Measurements from ENCODE around the gene FZD8.
A peak's percentile ranks its signal among the peaks of the same experiment; 100 is the strongest.
"Not testable (repeated sequence)": the region's sequence is repeated elsewhere in the genome, so short reads cannot be mapped to it uniquely, and the experiment has no call there.

Gene FZD8

DNA sequence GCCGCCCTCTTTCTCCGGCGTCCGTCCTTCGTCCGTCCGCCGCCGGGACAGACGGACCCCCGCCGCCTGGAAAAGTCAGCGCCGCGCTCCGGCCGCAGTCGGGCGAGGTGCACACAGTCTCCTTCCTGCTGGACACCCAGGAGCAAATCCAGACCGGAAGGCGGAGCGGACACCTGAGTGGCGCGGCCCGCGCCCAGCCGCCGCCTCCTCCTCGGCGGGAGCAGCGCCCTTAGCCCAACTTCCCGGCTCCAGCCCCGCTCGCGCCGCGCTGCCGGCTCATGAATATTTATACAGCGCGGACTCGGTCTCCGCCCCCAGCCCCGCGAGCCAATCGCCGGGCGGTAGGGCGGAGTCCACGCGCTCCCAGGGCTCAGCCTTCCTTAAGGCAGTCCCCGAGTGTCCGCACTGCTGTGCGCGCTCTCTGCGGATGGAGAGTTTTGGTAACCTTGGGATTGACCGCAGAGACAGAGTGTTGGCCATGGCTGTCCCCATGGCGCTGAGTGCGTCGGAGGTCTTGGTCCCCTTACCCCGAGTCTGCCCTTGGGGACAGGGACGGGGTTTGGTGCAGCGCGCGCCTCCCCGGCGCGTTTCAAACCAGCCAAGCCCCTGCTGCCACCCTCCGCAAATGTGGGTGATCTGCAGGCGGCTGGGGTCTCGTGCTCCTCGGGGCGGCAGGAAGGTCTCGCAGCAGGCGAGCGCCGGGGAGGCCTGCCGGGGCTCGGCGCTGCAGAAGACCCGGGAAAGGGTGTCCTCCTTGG lies at the start of gene FZD8:
Gene FZD8, minus strand, starts transcription at position 262 of the 758 bp plus-strand sequence. CDS start 867 bp downstream, outside the sequence.
- Histone ChIP-seq H3K36me3 (replicated peaks) (no peaks in the 10 kb centered on the region), H3K4me1 (peaks cover 14% of the 10 kb centered on the region), H3K4me3 (peak within 1 kb of the TSS; percentile 40), H3K27me3 (ENCODE audit: low read depth) (peaks cover 37% of the 10 kb centered on the region), H3K9me3 (no peaks in the 10 kb centered on the region)
- peak; percentile 83 to 90 for DNase-seq (ENCODE audit: low spot score in 2 of 2)
- in situ Hi-C loops (cut with MboI; ENCODE audit: low sequenced_read_pairs) = no loop called here

DNA sequence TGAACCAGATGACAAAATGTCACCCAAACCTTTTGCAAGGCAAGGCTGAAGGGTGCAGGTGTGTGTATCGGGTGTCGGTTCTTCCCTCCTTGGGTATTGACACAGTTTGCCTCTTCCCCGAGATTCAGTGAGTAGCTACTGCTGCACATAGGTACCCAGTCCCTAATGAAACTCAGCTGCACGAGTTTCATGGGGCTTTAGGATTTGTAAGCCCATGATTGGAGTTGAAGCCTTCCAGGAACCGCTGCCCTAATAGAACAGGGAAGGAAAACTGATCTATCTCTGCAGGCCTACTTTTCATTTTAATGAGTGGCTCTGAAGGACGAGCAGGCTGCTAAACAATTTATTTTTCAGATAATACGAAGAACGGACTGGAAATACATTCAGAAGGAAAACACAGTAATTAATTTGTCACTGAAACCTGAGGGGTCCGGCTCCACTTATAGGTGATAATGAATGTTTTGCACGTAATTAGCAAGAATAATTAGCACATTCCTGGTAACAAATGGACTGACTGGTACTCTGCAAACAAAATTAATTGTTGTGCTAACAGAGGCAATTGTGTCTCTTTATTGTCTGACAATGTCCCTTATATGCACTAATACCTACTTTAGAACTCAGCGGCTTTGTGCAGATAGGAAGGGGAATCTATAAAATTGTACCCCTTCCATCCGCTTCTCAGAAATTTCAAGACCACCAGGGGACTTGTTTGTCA lies 49.6 kb upstream of the FZD8 start:
- Histone ChIP-seq H3K4me1 (no peaks in the 10 kb centered on the region), H3K27me3 (ENCODE audit: low read depth) (peaks cover 5% of the 10 kb centered on the region), H3K9me3 (no peaks in the 10 kb centered on the region), H3K36me3 (replicated peaks) (no peaks in the 10 kb centered on the region), H3K4me3 (no peak overlapping the region)
- in situ Hi-C loops (cut with MboI; ENCODE audit: low sequenced_read_pairs) = no loop called here
- DNase-seq (ENCODE audit: low spot score in 2 of 2) = no peak

DNA sequence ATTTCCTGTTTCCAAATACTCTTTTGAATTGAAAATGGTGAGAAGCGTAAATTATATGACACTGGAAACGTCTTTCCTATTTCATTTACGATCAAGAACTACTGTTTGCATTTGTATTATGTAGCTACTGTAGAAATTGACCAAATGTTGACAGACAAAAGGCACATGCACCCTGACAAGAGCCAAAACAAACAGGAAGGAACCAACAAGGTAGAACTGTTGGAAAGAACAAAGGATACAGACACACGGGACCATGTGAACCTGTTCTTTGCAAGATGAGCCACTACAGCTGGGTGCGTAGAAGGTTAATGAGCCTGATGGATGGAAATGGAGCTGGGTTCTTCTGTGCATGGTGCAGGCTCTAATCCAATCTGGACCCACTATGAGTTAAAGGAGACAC lies 48.4 kb upstream of the FZD8 start:
- H3K4me1 ChIP-seq = no peaks in the 10 kb centered on the region
- DNase-seq (ENCODE audit: low spot score in 2 of 2) = no peak
- no peaks in the 10 kb centered on the region for H3K9me3 ChIP-seq
- no peaks in the 10 kb centered on the region for H3K36me3 ChIP-seq (replicated peaks)
- H3K27me3 ChIP-seq (ENCODE audit: low read depth) = peaks cover 5% of the 10 kb centered on the region; the same call in 1 of the 2 replicates
- H3K4me3 ChIP-seq = no peak overlapping the region
- in situ Hi-C loops (cut with MboI; ENCODE audit: low sequenced_read_pairs) = no loop called here

DNA sequence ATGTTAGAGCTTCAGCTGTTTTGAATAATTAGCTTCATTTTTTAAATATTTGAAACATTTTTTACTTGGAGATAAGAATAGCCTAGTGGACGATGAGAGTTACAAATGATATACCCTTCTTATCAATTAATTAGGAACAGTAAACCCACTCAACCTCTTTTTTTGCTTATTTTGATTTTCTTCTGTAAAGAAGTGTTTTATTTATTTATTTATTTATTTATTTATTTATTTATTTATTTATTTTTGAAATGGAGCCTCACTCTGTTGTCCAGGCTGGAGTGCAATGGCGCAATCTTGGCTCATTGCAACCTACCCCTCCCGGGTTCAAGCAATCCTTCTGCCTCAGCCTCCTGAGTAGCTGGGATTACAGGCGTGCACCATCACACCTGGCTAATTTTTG lies 43.8 kb upstream of the FZD8 start:
- H3K36me3 ChIP-seq (replicated peaks); H3K27me3 ChIP-seq (ENCODE audit: low read depth); DNase-seq (ENCODE audit: low spot score in 2 of 2); H3K4me1 ChIP-seq; H3K4me3 ChIP-seq; H3K9me3 ChIP-seq; in situ Hi-C loops (cut with MboI; ENCODE audit: low sequenced_read_pairs): not testable (repeated sequence)

DNA sequence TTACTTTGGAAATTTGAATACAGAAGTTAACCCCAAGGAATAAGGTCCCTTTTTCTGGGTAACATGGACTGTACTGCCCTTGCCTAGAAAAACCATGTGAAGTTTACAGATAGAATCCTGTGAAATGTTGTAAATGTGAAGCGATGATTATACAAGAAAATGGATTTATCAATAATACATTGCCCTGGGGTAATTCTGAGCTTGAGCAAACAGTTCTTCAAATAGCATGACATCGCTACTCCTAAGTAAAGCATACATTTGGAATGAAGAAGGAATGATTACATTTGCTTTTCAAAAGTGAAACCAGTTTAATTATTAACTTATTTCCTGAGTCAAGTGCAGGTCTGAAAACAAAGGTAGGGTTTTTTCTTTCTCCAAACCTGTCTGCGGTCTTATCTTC lies 43.3 kb upstream of the FZD8 start:
- no peak for DNase-seq (ENCODE audit: low spot score in 2 of 2)
- no peaks in the 10 kb centered on the region for H3K9me3 ChIP-seq
- in situ Hi-C loops (cut with MboI; ENCODE audit: low sequenced_read_pairs) = no loop called here
- H3K4me3 ChIP-seq = no peak overlapping the region
- no peaks in the 10 kb centered on the region for H3K4me1 ChIP-seq
- no peaks in the 10 kb centered on the region for H3K36me3 ChIP-seq (replicated peaks)
- H3K27me3 ChIP-seq (ENCODE audit: low read depth) = no peaks in the 10 kb centered on the region

- Histone ChIP-seq H3K9me3 (no peaks in the 10 kb centered on the region), H3K27me3 (ENCODE audit: low read depth) (no peaks in the 10 kb centered on the region), H3K36me3 (replicated peaks) (no peaks in the 10 kb centered on the region), H3K4me3 (no peak overlapping the region), H3K4me1 (no peaks in the 10 kb centered on the region)
- no peak for DNase-seq (ENCODE audit: low spot score in 2 of 2)
- in situ Hi-C loops (cut with MboI; ENCODE audit: low sequenced_read_pairs) = no loop called here
Measured at GRCh38 chr10:35684586-35684985, 42.5 kb upstream of the FZD8 start.

DNA sequence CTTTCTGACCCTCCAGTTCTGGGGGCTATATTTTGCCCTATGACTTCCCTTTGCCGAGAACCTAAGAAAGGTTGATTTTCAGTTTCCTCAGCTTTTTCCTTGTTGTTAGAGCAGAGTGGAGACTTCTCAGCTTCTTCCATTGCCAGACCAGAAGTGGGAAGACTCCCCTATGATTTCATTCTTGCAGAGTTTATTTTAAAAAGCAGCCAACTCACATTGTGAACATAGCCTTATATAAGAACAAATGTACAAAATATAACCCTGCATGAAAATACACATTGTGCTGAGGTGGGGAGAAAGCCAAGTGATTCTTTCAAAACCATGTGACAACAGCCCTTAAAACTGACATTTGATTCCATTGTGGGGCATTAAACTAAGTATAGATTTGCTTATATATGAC lies 33.8 kb upstream of the FZD8 start:
- no peaks in the 10 kb centered on the region for H3K36me3 ChIP-seq (replicated peaks)
- H3K9me3 ChIP-seq = no peaks in the 10 kb centered on the region
- no peak overlapping the region for H3K4me3 ChIP-seq
- no peaks in the 10 kb centered on the region for H3K27me3 ChIP-seq (ENCODE audit: low read depth)
- in situ Hi-C loops (cut with MboI; ENCODE audit: low sequenced_read_pairs) = no loop called here
- DNase-seq (ENCODE audit: low spot score in 2 of 2) = no peak
- no peaks in the 10 kb centered on the region for H3K4me1 ChIP-seq

DNA sequence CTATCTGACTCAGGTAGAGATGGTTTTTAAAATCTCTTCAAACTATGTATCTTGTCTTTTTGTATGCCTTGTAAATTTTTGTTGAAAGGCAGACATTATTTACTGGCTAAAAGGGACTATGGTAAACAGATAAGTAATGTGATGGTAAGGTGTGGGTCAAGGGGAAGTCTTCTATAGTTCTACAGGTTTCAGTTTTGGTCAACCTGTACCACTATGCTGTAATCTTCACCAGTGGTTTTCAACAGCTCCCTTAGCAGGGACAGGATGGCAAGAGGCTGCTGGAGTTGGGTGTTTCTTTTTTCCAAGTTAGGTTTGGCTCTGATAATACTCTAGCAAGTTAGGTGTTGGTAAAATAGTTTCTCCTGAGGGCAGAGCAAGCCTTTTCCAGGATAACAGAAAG lies 32.7 kb upstream of the FZD8 start:
- Histone ChIP-seq H3K9me3 (no peaks in the 10 kb centered on the region), H3K4me1 (no peaks in the 10 kb centered on the region), H3K4me3 (no peak overlapping the region), H3K36me3 (replicated peaks) (no peaks in the 10 kb centered on the region), H3K27me3 (ENCODE audit: low read depth) (no peaks in the 10 kb centered on the region)
- in situ Hi-C loops (cut with MboI; ENCODE audit: low sequenced_read_pairs) = no loop called here
- no peak for DNase-seq (ENCODE audit: low spot score in 2 of 2)

DNA sequence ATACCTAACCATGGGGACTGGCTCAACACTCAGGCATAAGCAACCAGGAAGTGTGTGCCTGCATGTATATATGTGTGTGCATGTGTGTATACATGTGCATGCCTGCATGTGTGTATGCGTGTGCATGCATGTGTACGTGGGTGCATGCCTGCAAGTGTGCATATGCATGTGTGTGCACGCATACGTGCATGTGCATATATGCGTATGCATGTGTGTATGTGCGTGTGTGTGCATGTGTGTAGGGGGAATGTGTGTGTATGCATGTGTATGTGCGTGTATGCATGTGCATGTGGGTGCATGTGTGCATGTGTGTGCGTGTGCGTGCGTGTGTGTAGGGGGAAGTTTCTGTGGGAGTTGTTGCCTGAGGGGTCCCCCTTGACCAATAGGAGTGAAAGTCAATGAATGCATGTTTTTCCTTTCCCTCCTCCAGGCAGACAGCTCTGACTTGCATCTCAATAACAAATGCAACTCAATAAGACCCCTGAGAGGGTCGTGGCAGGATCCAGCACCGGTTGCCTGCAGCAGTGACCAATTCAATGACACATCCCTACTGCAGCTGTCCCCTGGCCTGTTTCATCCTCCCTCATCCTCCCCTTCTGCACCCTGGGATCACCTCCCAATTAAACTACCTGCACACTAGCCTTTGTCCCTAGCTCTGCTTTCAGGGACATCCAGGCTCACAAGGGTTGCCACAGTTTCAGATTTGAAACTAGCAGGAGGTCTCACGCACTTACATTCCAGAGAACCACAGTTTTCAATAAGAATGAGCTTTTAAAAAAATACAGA lies 27.0 kb upstream of the FZD8 start:
- in situ Hi-C loops (cut with MboI; ENCODE audit: low sequenced_read_pairs) = no loop called here

DNA sequence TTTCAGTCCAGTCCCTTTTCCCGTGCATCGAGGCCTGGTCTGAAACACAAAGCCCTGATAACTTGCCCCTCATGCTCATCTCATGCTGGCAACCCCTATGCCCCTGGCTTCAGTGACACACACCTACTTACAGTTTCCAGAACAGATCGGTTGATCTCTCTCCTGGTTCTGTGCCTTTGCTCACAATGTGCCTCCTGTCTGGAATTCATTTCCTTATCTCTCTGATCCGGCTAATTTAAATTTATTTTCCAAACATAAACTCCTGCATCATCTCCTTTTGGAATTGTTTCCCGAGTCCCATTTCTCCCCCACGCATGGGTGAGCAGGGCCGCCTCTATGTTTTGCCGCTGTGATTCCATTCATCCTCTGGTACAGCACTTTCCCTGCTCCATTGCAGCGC lies 25.9 kb upstream of the FZD8 start:
- no peaks in the 10 kb centered on the region for H3K4me1 ChIP-seq
- no peaks in the 10 kb centered on the region for H3K36me3 ChIP-seq (replicated peaks)
- DNase-seq (ENCODE audit: low spot score in 2 of 2) = no peak
- in situ Hi-C loops (cut with MboI; ENCODE audit: low sequenced_read_pairs) = no loop called here
- no peaks in the 10 kb centered on the region for H3K27me3 ChIP-seq (ENCODE audit: low read depth)
- H3K4me3 ChIP-seq = no peak overlapping the region
- no peaks in the 10 kb centered on the region for H3K9me3 ChIP-seq

More for the DNA sequence above, 27.0 kb upstream of the FZD8 start:
- H3K9me3 ChIP-seq = no peaks in the 10 kb centered on the region
- H3K36me3 ChIP-seq (replicated peaks) = no peaks in the 10 kb centered on the region
- H3K27me3 ChIP-seq (ENCODE audit: low read depth) = no peaks in the 10 kb centered on the region
- H3K4me1 ChIP-seq = no peaks in the 10 kb centered on the region
- no peak overlapping the region for H3K4me3 ChIP-seq
- DNase-seq (ENCODE audit: low spot score in 2 of 2) = no peak

- no peak overlapping the region for H3K4me3 ChIP-seq
- no peaks in the 10 kb centered on the region for H3K4me1 ChIP-seq
- H3K36me3 ChIP-seq (replicated peaks) = no peaks in the 10 kb centered on the region
- H3K9me3 ChIP-seq = no peaks in the 10 kb centered on the region
- DNase-seq (ENCODE audit: low spot score in 2 of 2) = no peak
- H3K27me3 ChIP-seq (ENCODE audit: low read depth) = no peaks in the 10 kb centered on the region
- in situ Hi-C loops (cut with MboI; ENCODE audit: low sequenced_read_pairs) = no loop called here
Measured at GRCh38 chr10:35667270-35667889, 25.3 kb upstream of the FZD8 start.

DNA sequence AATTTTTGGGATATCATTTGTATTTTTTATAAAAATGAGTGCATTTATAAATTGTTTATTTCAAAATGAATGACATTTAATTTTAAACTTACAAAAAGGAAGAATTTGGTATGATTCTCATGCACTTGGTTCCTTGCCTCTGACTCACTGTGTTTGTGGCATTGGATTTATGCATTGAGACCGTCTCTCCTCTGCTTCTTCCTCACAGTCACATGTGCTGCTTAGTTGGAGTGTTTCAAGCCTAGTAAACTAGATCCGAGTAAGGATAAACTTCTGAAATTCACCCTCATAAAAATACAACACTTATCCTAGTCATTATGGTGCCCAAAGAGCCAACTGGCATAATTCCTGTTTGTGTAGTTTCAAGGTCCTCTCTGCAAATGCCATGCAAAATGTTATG lies 19.1 kb upstream of the FZD8 start:
- Histone ChIP-seq H3K9me3 (no peaks in the 10 kb centered on the region), H3K4me3 (no peak overlapping the region), H3K27me3 (ENCODE audit: low read depth) (peaks cover under 1% of the 10 kb centered on the region; the same call in 1 of the 2 replicates), H3K36me3 (replicated peaks) (no peaks in the 10 kb centered on the region), H3K4me1 (no peaks in the 10 kb centered on the region)
- DNase-seq (ENCODE audit: low spot score in 2 of 2) = no peak
- in situ Hi-C loops (cut with MboI; ENCODE audit: low sequenced_read_pairs) = no loop called here

GRCh38 chr10:35659456-35659855 lies 17.4 kb upstream of the FZD8 start:
- H3K4me3 ChIP-seq = no peak overlapping the region
- H3K27me3 ChIP-seq (ENCODE audit: low read depth) = peaks cover 3% of the 10 kb centered on the region; the same call in 1 of the 2 replicates
- in situ Hi-C loops (cut with MboI; ENCODE audit: low sequenced_read_pairs) = no loop called here
- no peaks in the 10 kb centered on the region for H3K4me1 ChIP-seq
- no peaks in the 10 kb centered on the region for H3K36me3 ChIP-seq (replicated peaks)
- H3K9me3 ChIP-seq = no peaks in the 10 kb centered on the region
- DNase-seq (ENCODE audit: low spot score in 2 of 2) = no peak
